ENCODE data around the gene UBAC2.

UBAC2 gene

DNA sequence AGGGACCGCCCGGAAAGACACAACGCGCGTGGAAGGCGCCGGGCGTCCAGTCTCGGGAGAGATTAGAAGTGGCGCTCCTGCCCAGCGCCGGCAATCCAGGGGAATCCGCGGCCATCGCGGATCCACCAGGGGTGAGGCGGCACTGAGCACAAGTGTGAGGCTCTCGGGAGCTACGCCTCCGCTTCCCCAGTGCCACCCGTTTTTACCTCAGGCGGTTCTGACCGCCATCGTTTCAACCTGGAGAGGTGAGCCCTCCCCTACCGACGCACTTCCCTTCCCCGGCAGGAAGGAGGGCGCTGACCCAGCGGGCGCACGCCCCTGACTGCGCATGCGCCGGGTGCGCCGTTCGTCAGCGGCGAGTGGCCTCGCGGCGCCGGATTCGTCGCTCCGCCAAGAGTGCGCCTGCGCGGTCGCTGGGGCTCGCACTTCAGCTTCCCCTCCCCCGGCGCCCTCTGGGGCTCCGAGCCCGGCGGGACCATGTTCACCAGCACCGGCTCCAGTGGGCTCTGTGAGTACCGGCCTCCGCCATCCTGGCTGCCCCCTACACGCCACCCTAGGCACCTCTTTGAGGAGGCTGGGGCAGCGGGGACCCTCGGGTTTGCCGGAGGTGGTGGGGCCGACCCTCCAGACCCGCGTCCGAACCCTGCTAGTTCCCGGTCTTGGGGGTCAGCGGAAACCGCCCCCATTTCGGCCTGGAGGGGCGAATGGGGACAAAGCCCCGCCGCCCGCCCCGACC, at the start of gene UBAC2:
Gene UBAC2, plus strand, starts transcription at position 423 of the 736 bp plus-strand sequence. Its CDS starts 55 bp downstream, at position 478.
- peak; percentile 97 for DNase-seq

DNA sequence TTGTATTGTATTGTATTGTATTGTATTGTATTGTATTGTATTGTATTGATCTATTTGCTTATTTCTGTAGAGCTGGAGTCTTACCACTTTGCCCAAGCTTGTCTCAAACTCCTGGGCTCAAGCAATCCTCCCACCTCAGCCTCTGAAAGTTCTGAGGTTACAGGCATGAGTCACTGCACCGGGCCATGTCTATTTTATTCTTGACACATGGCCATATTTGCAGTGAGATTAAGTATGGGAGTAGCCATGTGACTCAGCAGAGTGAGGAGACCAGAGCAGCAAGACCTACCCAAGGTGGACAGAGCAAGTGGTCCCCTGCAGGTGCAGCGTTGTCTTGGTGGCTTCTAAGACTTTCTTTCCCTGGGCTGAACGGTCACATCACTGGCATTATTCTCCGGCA, 49.1 kb upstream of the UBAC2 start:
- peak; percentile 33 for DNase-seq

GRCh38 chr13:99153219-99153618, 47.4 kb upstream of the UBAC2 start:
- DNase-seq, result no peak

- no peak for DNase-seq
Observed at GRCh38 chr13:99154064-99154463, 46.6 kb upstream of the UBAC2 start.

- DNase-seq, result no peak
Observed at GRCh38 chr13:99155821-99156220, 44.8 kb upstream of the UBAC2 start.

DNA sequence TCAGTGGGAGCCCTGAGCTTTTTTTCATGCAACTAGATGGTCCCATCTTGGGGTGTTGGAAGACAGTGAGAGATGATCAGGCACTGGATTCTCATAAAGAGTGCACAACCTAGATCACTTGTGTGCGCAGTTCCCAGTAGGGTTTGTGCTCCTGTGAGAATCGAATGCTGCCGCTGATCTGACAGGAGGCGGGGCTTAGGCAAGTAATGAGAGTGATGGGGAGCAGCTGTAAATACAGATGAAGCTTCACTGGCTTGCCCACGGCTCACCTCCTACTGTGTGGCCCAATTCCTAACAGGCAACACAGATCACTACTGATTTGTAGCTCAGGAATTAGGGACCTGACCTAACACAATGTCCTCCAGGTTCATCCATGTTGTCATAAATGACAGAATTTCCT, 43.6 kb upstream of the UBAC2 start:
- DNase-seq, result no peak

GRCh38 chr13:99158846-99159245, 41.8 kb upstream of the UBAC2 start:
- no peak for DNase-seq

DNA sequence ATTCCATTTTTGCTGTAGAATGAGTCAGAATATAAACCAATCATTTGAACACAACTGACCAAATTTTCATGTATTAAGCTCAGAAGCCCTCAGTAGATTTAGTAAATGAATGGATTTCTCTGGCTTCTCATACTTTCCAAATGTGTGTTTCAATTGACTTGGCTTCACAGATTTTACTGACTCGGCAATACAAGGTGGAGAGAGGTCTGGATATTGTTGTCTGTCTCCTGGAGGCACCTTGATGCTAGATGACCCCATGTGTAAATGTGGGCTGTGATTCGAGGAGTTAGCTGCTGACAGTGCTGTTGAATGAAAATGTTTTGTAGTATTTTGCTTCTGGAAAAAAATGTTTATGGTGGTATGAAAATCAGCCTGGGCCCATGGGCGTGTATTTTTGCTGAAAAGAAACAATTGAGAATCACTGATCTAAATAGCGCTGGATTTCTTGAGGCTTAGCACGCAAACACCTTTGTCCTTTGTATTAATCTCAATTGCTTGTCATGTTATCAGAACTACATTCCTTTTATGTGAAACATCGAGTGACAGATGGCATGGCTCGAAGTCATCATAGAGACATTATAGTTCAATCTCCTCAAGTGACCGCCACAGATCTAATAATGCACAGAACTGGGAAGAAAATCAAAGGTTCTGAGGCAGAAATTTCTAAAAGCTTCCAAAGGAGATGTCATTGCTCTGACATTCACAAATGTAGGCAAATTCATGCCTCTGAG, 41.2 kb upstream of the UBAC2 start:
- DNase-seq, result no peak

DNA sequence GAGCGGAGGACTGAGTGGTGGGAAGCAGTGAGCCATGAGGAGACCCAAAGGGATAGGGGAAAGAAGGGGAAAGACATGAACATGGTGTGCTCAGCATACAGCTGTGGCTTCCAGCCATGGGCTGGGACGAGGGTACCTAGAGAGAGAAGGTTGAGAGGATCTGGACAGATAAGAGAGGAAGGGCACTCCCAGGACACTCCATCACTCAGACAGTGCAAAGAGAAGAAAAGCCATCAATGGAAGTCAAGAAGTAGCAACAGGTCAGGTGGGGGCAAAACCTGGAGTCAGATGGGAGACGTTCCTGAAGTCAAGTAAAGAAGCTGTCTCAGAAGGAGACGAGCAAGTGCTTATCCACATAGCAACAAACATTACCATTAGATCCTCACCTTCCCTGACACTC, 40.2 kb upstream of the UBAC2 start:
- no peak for DNase-seq

DNA sequence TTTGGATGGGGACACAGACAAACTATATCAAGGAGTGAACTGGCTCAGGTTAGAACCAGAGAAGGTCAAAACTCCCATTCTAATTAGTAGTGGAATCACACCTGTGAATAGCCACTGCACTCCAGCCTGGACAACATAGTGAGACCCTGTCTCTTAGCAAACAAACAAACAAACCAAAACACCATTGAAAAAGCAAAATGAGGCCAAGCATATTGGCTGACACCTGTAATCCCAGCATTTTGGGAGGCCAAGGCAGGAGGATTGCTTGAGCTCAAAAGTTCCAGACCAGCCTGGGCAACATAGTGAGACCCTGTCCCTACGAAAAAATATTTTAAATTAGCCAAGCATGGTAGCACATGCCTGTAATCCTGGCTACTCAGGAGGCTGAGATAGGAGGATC, 39.1 kb upstream of the UBAC2 start:
- DNase-seq, result no peak

DNA sequence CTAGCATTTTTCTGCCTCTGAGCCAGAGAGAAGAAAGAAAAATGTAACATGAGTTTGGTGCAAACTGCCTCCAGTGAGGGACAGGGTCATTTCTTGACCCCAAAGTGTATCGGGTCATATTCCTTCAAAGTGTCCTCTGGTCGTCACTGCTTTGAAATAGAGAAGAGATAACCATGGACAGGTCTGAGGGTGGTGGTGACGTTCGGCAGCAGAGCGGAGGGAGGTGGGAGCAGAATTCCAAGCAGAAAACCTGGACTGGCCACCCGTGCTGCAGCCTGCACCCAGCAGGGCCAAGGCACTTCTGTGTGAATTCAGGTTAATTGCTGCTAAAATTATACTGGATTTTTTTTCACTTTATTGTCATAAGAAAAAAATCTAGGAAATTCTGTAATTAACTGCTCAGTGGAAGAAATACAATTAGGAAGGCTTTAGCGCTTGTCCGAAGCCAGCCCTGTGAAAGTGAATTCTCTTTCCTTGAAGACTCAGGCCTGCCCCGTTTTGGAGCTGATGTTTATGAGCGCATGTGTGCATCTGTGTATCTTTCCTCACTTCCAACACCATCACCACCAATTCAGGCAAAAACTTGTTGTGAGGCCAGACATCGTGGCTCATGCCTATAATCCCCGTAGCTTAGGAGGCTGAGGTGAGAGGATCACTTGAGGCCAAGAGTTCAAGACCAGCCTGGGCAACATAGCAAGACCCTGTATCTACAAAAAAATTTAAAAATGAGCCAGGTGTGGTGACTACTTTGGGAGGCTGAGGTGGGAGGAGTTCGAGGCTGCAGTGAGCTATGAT, 37.9 kb upstream of the UBAC2 start:
- DNase-seq, result no peak

DNA sequence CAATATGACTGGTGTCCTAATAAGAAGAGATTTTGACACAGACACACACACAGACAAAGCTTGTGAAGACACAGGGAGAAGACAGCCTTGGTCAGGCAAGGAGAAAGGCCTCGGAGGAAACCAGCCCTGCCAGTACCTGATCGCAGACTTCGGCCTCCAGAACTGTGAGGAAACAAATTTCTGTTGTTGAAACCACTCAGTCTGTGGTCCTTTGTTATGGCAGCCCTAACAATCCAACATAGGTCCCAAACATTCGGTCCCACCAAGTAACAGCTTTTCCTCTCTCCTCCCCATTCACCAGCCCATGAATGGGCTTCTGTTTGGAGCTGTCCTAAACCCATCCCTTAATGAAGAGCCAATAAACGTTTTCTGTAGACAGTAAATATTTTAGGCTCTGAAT, 36.4 kb upstream of the UBAC2 start:
- DNase-seq, result no peak

DNA sequence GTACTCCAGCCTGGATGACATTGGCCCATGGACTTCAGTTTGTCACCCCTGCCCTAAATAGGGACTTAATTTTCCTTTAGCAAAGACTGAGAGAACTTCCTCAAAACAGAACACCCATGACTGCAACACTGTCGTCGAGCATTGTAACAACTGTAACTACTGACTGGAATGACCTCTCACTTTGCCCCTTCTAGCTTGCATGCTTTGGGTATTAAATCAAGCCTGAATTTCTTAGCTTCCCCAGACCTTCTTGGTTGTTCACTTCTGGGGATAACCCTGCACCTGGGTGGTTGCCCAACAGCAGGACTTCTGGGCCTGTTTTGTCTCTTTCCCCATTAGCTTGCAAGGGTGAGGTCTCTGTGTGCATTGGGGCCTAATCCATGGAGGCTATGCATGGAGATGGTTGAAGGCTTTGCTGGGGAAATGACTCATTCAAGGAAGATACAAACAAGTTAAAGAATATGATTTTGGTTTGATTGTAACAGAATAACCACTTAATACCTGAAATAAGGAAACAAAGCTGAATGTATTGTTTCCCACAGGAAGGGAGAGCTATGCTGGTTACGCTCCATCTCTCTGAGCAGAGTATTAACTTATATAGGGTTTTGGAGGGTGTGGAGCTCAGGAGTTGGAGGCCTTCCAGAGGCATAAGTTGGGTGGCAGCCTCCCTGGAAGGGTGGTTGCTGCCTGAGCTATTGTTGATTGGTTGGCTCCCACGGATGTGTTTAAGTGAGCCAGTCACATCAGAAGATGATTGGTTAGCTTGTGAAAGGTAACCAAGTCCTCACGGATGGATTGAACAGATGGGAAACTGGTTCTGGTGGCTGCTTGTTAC, 34.7 kb upstream of the UBAC2 start:
- DNase-seq, result no peak

GRCh38 chr13:99172951-99173350, 27.7 kb upstream of the UBAC2 start:
- DNase-seq, result no peak

DNA sequence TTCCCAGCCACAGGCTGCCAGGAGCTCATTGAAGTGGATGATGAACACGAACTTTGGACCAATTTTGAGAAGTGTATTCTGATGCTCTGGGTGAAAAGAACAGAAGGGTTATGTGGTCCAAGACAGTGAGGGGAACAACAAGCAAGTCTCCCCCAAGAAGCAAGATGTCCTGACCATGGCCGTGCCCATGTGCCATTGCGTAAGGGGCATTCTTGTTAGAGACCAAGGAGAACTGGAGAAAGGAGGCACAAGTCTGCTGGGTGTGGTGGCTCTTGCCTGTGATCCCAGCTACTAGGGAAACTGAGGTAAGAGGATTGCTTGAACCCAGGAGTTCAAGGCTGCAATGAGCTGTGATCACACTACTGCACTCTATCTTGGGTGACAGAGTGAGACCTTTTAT, 27.0 kb upstream of the UBAC2 start:
- no peak for DNase-seq

- no peak for DNase-seq
Observed at GRCh38 chr13:99174533-99175100, 26.0 kb upstream of the UBAC2 start.

DNA sequence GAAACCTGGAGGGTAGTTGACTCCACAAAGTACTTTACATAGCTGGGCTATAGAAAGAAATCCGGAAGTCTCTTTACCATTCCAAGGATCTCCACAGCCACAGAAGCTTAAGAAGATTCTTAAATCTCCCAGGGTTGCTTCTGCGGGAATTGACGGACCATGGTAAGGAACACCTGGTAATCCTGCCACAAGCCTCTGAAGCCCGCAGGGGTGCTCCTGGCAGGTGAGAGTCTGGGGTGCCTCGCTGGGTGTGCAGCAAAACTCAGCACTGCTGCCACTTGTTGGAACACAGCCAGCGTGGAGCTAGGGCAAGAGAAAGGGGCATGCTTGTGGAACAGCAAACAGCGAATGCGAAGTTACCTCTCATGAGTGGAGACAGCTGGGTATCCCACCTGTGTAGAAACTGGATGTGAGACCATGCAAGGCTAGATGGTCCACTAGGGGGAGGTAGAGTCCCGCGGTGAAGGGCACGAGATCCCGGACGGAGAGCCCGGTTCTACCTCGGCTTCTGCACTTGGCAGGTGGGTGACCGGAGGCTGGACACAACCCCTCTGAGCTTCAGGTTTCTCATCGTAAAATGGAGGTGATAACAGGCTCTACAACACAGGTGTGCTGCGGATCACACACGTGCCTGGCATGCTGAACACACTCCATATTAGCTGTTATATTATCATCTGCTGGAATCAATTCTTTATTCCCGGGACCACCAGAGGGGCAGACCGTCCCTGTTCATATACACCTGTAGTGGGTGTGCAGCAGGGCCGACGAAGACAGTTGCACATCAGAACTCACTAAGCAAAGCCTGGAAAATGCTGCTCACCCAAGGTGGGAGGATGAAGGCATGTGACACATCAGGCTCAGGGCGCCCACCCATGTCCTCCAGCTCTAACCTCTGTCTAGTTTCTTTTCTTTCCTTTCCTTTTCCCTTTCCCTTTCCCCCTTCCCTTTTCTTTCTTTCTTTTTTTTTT, 24.1 kb upstream of the UBAC2 start:
- peak; percentile 87 for DNase-seq

- no peak for DNase-seq
Observed at GRCh38 chr13:99178636-99179035, 22.0 kb upstream of the UBAC2 start.

DNA sequence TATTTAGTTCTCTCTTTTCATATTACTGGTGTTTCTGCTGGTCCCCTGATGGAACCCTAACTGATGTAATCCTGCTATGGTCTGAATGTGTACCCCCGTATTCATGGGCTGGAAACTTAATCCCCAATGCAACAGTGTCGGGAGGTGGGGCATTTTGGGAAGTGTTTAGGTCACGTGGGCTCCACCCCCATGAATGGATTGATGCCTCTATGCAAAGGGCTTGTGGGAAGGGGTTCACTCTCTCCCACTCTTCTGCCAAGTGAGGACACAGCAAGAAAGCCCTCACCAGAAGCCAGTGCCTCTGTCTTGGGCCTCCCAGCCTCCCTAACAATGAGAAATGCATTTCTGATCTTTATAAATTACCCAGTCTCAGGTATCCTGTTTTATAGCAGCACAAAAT, 21.2 kb upstream of the UBAC2 start:
- no peak for DNase-seq

- DNase-seq, result no peak
Observed at GRCh38 chr13:99182439-99182838, 18.2 kb upstream of the UBAC2 start.

DNA sequence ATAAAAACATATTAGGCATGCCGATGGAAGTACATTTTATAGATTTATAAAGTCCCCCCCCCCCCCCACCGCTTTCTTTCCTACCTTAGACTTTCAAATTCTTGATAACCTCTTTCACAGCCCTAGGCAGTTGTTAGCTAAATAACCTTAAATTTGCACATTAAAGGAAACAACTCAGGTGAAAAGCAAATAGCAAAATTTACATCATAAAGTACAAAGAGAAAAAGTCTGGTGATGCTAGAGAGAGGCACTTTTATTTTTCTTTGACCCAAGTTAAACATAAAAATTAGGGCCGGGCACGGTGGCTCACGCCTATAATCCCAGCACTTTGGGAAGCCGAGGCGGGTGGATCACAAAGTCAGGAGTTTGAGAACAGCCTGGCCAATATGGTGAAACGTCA, 15.0 kb upstream of the UBAC2 start:
- DNase-seq, result no peak
